Activated naive CD4-positive, alpha-beta T cell treated with anti-CD3 and anti-CD28 coated beads, Interleukin-2, amount 50 U/mL, for 24 hours (primary cell): ENCODE results near the gene CKAP5.

Source experiments
- H3K27ac Mint-ChIP-seq: one replicate; pipeline ENCODE4 v1.8.0; 2021; ENCODE audit warnings: mild to moderate bottlenecking, mixed read lengths
- H3K27me3 Mint-ChIP-seq: one replicate; pipeline ENCODE4 v1.8.0; 2021; ENCODE audit warnings: mixed read lengths
- H3K36me3 Mint-ChIP-seq: one replicate; pipeline ENCODE4 v1.8.0; 2021; ENCODE audit warnings: mixed read lengths
- H3K4me1 Mint-ChIP-seq: one replicate; pipeline ENCODE4 v1.8.0; 2021; ENCODE audit warnings: mixed read lengths
- H3K4me3 Mint-ChIP-seq: one replicate; pipeline ENCODE4 v1.8.0; 2021; ENCODE audit warnings: mild to moderate bottlenecking, mixed read lengths
- H3K9me3 Mint-ChIP-seq: one replicate; pipeline ENCODE4 v1.8.0; 2021; ENCODE audit warnings: mixed read lengths

Gene CKAP5

GRCh38 chr11:46759196-46759595, 86.9 kb downstream of the CKAP5 start:
- Mint-ChIP-seq H3K4me3 (no peak overlapping the region), H3K27me3 (no peaks in the 10 kb centered on the region), H3K27ac (no peak overlapping the region), H3K9me3 (no peaks in the 10 kb centered on the region), H3K4me1 (no peaks in the 10 kb centered on the region), H3K36me3 (peaks cover 13% of the 10 kb centered on the region)

DNA sequence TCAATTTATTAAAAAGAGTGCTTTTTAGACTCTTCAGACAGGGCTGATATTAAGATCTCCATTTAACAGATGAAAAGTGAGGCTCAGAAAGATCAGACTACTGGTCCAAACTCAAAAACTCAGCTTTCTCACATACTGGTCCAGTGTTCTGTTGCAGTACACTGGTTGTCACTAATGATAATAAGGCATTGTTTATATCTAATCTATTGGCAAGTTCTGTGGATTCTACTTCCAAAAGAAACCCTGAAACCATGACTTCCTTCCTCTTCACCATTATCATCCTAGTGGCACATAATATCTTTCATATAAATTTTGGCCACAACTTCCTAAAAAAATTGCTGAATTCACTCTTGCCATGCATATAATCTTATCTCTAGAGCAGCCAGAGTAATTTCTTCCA, 90.1 kb downstream of the CKAP5 start:
- Mint-ChIP-seq H3K4me3 (no peak overlapping the region), H3K27me3 (no peaks in the 10 kb centered on the region), H3K27ac (no peak overlapping the region), H3K36me3 (peaks cover 16% of the 10 kb centered on the region), H3K4me1 (no peaks in the 10 kb centered on the region), H3K9me3 (no peaks in the 10 kb centered on the region)

DNA sequence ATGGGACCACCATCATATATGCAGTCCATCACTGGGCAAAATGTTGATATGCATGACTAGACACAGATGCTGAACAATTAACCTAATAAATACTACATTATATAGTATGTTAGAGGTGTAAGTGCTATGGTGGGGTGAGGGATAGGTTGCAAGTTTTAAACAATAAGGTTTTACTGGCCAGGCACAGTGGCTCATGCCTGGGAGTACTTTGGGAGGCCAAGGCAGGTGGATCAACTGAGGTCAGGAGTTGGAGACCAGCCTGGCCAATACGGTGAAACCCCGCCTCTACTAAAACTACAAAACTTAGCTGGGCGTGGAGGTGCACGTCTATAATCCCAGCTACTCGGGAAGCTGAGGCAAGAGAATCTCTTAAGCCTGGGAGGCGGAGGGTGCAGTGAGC, 98.9 kb downstream of the CKAP5 start:
- Mint-ChIP-seq H3K4me1 (no peaks in the 10 kb centered on the region), H3K27ac (no peak overlapping the region), H3K4me3 (no peak overlapping the region), H3K9me3 (no peaks in the 10 kb centered on the region), H3K36me3 (peaks cover 11% of the 10 kb centered on the region), H3K27me3 (no peaks in the 10 kb centered on the region)

GRCh38 chr11:46745995-46746394, 100.1 kb downstream of the CKAP5 start:
- Mint-ChIP-seq H3K36me3 (peaks cover 11% of the 10 kb centered on the region), H3K4me1 (no peaks in the 10 kb centered on the region), H3K27me3 (no peaks in the 10 kb centered on the region), H3K4me3 (no peak overlapping the region), H3K27ac (no peak overlapping the region), H3K9me3 (no peaks in the 10 kb centered on the region)

DNA sequence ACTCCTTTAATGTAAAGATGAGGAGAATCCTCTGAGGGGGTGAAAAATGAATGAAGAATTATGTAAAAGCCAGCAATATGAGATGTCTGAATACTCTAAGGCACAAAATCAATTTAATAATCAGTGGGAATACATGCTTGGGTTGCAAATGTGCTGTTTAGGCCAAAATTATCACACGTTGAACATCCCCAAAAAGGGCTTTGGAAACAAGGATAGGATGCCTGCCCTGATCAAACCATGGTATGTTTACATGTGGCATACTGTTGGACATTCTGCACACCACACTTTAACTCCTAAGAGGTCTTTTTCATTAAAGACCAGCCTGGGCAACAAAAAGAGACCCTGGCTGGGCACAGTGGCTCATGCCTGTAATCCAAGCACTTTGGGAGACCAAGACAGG, 100.8 kb downstream of the CKAP5 start:
- H3K9me3 Mint-ChIP-seq, result no peaks in the 10 kb centered on the region
- H3K4me3 Mint-ChIP-seq, result no peak overlapping the region
- H3K36me3 Mint-ChIP-seq, result peaks cover 11% of the 10 kb centered on the region
- no peaks in the 10 kb centered on the region for H3K27me3 Mint-ChIP-seq
- no peaks in the 10 kb centered on the region for H3K4me1 Mint-ChIP-seq
- H3K27ac Mint-ChIP-seq, result no peak overlapping the region

DNA sequence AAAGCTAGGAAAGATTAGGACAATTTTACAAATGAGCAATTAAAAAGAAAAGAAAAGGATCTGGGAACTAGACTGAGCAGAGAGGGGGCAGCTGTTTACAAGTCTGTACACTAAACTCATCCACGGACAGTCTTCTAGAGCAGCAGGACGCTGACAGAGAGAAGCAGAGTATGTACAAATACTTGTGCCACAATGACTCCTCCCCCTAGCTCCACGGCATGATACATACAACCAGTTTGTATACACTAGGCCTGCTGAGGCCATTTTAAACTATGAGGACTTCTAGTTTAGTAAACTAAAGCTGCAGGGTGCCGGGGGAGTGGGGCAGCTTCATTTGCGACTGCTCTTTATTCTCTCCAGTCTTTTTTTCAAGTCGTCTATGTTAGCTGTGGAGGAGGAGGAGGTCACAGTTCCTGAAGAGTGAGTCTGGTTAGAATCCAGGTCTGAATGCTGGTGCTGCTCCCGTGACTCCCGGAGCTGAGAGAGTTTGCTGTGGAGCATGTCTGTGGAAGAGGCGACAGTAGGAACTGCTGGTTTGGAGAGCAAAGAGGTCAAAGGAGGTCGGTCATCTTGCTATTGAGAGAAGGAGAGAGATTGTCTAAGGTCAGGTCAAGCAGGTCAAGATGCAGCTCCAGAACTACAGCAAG, 102.3 kb downstream of the CKAP5 start:
- Mint-ChIP-seq H3K4me3 (no peak overlapping the region), H3K4me1 (no peaks in the 10 kb centered on the region), H3K9me3 (no peaks in the 10 kb centered on the region), H3K36me3 (peaks cover 9% of the 10 kb centered on the region), H3K27ac (peak overlapping the region; percentile 52), H3K27me3 (no peaks in the 10 kb centered on the region)

DNA sequence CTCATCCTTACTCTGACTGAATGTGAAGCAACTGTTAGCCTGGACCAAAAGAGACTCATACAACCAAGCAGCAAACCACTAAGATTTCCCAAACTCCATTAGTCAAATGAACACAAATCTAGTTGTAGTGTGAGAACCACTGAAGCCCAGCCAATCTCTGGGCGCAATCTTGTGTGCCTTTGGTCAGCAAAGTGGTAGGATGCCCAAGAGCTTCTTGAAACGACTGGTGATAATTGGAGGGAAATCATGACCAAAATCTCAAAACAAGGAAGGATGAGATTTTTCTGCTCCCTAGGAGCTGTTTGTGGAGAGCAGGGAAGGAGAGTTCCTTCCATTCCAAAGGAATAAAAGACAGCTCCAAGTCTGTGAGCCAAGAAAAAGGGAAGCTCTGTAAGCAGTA, 103.0 kb downstream of the CKAP5 start:
- Mint-ChIP-seq H3K27me3 (no peaks in the 10 kb centered on the region), H3K27ac (no peak overlapping the region), H3K9me3 (no peaks in the 10 kb centered on the region), H3K4me3 (no peak overlapping the region), H3K36me3 (peaks cover 7% of the 10 kb centered on the region), H3K4me1 (no peaks in the 10 kb centered on the region)

GRCh38 chr11:46741600-46742484, 104.2 kb downstream of the CKAP5 start:
- Mint-ChIP-seq H3K4me1 (no peaks in the 10 kb centered on the region), H3K4me3 (no peak overlapping the region), H3K27me3 (no peaks in the 10 kb centered on the region), H3K36me3 (peaks cover 5% of the 10 kb centered on the region), H3K9me3 (no peaks in the 10 kb centered on the region), H3K27ac (no peak overlapping the region)

DNA sequence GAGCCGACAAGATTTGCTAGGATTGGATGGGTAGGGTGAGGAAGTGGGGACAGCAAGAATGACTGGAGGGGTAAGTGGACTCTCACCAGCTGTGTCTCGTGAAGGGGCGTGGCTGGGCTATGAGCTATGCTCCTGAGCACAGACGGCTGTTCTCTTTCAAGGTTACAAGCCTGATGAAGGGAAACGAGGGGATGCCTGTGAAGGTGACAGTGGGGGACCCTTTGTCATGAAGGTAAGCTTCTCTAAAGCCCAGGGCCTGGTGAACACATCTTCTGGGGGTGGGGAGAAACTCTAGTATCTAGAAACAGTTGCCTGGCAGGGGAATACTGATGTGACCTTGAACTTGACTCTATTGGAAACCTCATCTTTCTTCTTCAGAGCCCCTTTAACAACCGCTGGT, 107.2 kb downstream of the CKAP5 start:
- Mint-ChIP-seq H3K36me3 (peaks cover 3% of the 10 kb centered on the region), H3K27me3 (no peaks in the 10 kb centered on the region), H3K27ac (no peak overlapping the region), H3K4me3 (no peak overlapping the region), H3K9me3 (no peaks in the 10 kb centered on the region), H3K4me1 (no peaks in the 10 kb centered on the region)

DNA sequence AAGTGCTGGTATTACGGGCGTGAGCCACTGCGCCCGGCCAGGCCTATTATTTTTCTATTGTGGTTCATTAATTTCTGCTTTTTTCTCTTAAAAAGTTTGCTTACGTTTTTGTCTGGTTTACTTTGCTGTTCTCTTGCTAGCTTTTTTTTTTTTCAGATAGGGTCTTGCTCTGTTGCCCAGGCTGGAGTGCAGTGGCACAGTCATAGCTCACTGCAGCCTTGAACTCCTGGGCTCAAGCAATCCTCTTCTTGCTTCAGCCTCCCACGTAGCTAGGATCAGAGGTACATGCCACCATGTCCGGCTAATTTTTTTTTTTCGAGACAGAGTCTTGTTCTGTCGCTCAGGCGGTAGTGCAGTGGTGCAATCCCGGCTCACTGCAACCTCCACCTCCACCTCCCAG, 108.4 kb downstream of the CKAP5 start:
- H3K27me3 Mint-ChIP-seq, result no peaks in the 10 kb centered on the region
- no peak overlapping the region for H3K4me3 Mint-ChIP-seq
- H3K9me3 Mint-ChIP-seq, result no peaks in the 10 kb centered on the region
- no peaks in the 10 kb centered on the region for H3K4me1 Mint-ChIP-seq
- H3K27ac Mint-ChIP-seq, result no peak overlapping the region
- peaks cover 1% of the 10 kb centered on the region for H3K36me3 Mint-ChIP-seq

GRCh38 chr11:46736615-46737014, 109.5 kb downstream of the CKAP5 start:
- H3K27ac Mint-ChIP-seq, result no peak overlapping the region
- H3K4me3 Mint-ChIP-seq, result no peak overlapping the region
- no peaks in the 10 kb centered on the region for H3K36me3 Mint-ChIP-seq
- no peaks in the 10 kb centered on the region for H3K4me1 Mint-ChIP-seq
- H3K9me3 Mint-ChIP-seq, result no peaks in the 10 kb centered on the region
- H3K27me3 Mint-ChIP-seq, result no peaks in the 10 kb centered on the region

DNA sequence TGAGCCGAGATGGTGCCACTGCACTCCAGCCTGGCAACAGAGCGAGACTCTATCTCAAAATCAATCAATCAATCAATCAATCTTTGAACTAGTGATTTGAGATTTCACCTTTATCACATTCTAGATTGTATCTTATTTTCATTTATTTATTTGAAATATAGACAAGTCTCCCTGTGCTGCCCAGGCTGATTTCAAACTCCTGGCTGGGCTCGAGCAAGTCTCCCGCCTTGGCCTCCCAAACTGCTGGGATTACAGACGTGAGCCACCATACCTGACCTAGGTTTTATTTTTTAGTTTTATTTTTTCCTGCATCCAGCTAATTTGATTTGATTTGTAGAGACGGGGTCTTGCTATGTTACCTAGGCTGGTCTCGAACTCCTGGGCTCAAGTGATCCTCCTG, 109.9 kb downstream of the CKAP5 start:
- Mint-ChIP-seq H3K27me3 (no peaks in the 10 kb centered on the region), H3K9me3 (no peaks in the 10 kb centered on the region), H3K4me1 (no peaks in the 10 kb centered on the region), H3K27ac (no peak overlapping the region), H3K4me3 (no peak overlapping the region), H3K36me3 (no peaks in the 10 kb centered on the region)

DNA sequence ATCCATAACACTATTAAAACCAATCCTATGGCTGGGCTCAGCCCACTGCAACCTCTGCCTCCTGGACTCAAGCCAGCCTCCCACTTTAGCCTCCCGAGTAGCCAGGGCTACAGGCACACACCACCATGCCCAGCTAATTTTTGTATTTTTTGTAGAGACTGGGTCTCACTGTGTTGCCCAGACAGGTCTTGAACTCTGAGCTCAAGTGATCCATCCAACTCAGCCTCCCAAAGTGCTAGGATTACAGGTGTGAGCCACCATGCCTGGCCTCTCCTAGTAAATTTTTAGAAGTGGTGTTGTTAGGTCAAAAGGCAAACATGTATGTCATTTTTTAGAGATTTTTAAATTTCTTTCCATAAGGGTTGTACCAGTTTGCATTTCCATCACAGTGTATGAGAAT, 112.8 kb downstream of the CKAP5 start:
- Mint-ChIP-seq H3K9me3 (no peaks in the 10 kb centered on the region), H3K4me3 (no peak overlapping the region), H3K4me1 (no peaks in the 10 kb centered on the region), H3K27ac (no peak overlapping the region), H3K27me3 (no peaks in the 10 kb centered on the region), H3K36me3 (no peaks in the 10 kb centered on the region)

DNA sequence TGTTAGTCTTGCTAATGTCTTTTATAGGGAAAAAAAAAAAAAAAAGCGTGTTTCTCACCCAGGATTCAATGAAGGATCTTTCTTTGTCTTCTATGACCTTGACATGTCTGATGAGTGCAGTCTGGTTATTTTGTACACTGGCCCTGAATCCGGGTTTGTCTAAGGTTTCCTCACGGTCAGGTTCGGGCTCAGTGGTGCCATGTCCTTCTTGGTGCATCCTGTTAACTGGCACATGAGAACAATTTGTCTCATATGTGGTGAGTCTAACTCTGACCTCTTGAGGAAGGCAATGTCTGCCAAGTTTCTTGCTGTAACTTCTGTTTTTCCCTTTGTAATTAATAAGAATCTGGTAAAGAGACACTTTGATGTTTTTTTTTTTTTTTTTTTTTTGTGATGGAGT, 114.5 kb downstream of the CKAP5 start:
- no peak overlapping the region for H3K4me3 Mint-ChIP-seq
- H3K27me3 Mint-ChIP-seq, result no peaks in the 10 kb centered on the region
- no peaks in the 10 kb centered on the region for H3K4me1 Mint-ChIP-seq
- H3K9me3 Mint-ChIP-seq, result no peaks in the 10 kb centered on the region
- no peak overlapping the region for H3K27ac Mint-ChIP-seq
- no peaks in the 10 kb centered on the region for H3K36me3 Mint-ChIP-seq

GRCh38 chr11:46729110-46730027, 116.7 kb downstream of the CKAP5 start:
- H3K36me3 Mint-ChIP-seq, result no peaks in the 10 kb centered on the region
- H3K27me3 Mint-ChIP-seq, result no peaks in the 10 kb centered on the region
- no peaks in the 10 kb centered on the region for H3K4me1 Mint-ChIP-seq
- H3K4me3 Mint-ChIP-seq, result no peak overlapping the region
- no peaks in the 10 kb centered on the region for H3K9me3 Mint-ChIP-seq
- H3K27ac Mint-ChIP-seq, result no peak overlapping the region

- H3K27ac Mint-ChIP-seq, result no peak overlapping the region
- H3K4me1 Mint-ChIP-seq, result no peaks in the 10 kb centered on the region
- H3K9me3 Mint-ChIP-seq, result no peaks in the 10 kb centered on the region
- H3K36me3 Mint-ChIP-seq, result no peaks in the 10 kb centered on the region
- H3K27me3 Mint-ChIP-seq, result no peaks in the 10 kb centered on the region
- no peak overlapping the region for H3K4me3 Mint-ChIP-seq
Observed at GRCh38 chr11:46728659-46729040, 117.4 kb downstream of the CKAP5 start.
